NCI-H1694 (cell line): Measurements from ENCODE around the gene CNTN5.

ENCODE experiments used
- DNase-seq: peaks from one replicate; lab custom pipeline; 2025; lab: John Stamatoyannopoulos, UW

Gene CNTN5

DNA sequence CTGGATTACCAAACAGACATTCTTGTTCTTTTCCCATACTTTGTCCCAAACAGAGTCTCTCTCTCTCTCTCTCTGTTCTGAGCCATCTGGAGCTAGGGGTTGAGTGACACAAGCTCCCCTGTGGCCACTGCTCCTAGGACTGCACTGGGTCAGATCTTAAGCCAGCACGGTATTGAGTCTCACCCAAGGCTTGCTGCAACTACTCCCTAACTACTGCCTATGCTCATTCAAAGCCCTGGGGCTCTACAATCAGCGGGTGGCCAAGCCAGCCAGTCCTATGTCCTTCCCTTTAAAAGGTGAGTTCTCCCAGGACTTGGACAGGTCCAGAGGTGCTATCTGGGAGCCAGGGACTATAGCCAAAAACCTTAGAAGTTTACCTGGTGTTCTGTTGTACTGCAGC is 385.6 kb downstream of the CNTN5 start:
- DNase-seq, result no peak

DNA sequence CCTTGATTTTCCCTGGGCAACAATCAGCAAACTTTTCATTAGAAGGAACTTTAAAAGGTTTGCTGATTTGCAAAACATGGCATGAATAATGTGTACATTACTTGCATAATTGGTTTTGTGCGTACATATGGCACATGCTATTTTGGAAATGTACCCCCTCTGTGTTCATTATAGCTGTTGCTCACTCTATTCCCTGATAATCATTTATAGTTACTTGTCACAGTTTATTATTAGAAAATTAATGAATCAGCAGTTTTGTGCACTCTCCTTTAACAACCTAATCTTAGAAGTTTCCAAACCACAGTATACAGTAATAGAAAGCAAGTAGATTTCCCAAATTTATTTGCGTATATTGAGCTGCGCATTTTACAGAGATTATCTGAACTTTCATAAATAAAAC is 389.9 kb downstream of the CNTN5 start:
- DNase-seq, result no peak

DNA sequence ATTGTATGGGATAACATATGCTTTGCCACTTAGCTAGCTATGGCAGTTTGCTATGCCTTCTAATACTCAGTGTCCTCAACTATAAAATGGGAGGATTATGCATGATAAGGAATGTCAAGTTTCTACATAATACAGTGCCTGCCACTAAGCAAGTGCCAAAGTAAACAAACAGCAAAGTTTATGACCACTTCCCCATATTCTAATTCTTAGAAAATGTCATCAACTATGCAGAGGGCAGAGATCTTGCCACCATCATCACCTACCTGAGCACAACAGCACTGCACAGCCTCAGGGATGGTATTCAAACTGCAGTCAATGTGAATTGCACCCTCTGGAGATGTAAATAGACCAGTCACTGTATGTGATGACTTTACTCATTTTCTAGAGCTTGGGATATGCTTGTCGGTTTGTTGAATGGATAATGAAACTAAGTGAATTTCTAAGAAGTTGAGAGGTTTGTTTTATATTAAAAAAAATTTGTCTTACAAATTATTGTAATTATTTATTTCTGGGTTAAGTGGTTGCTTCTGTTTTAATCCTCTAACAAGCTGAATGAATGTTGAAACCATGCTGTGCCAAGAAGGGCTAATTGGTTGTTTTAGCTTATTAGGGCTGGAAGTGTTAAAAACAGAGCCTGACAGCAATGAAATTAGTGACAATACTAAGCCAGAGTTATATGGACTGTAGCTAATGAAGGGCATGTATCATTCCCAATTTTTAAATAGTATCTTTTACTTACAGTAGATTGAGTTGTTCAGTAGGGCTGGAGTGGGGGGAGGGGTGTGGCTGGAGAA is 398.4 kb downstream of the CNTN5 start:
- DNase-seq, result no peak

DNA sequence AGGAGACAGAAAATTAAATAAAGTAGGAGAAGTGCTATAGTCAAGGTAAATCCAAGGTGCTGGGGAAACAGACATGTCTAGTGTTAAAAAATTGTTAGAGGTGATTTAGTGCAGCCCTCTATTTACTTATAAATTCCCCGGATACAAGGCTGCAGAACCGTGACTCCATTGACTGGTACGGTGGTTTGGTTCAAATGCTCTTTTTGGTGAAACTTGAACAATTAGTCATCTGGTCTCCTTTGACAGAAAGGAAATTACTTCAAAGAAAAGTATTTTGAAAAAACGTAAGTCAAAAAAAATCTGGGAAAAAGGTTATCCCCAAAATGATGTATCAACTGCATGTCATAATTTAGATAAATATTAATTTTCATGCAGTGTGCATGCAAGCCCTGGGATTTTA is 399.2 kb downstream of the CNTN5 start:
- no peak for DNase-seq

DNA sequence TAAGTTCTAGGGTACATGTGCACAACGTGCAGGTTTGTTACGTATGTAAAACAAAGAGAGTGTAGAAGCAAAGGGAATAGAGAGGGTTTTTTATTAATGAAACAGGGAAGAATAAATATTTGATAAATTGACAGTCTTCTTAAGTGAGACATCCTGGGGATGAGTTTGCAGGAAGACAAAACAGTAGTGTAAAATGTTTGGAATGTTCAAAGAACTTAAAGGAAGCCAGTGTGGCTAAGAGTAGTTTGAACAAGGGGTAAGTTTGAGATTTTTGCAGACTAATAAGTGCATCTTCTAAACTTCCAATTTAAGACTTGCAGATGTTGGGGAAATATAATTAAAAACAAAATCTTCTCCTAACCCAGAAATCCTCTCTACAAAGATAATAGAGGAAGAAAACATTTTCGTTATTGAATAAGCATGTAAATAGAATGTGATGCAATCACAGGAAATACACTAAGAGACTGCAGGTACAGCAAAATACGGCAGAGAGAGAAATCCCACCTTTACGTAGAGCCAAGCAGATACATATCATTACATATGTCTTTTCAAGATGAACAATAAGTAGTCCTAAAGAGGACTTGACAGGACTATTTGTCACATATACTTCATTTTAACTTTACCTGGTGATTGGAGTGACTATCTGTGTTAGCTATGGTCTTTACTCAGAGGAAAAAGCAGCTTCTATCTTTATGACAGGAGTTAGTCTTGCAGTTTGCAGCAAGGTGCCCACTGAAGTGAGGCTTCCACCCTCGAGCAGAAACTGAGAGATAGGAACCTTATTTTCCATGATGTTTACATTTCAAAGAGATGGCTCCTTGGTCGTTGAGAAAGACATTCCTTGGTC is 402.1 kb downstream of the CNTN5 start:
- DNase-seq, result no peak

DNA sequence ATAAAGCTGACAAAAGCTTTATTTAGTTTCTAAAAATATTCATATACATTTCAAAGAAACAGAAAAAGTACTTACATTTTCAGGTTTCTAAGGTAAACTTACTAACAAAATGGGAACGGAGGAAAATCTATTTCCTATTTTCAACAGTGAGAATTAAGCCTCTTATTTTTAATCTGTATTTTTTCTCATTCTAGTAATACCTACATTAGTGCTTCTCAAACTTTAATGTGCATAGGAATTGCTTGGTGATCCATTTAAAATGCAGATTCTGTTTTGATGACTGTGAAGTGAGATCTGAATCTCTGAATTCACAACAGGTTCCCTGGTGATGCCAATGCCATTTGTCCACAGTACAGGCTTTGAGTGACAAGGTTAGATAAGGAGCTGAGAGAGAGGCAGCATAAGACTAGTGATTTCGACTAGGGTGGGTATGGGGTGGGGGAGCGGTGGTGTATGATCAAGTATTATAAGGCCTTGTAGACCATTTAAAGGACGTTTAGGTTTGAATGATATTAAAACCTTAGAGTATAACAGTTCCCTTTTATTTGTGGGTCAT is 402.8 kb downstream of the CNTN5 start:
- DNase-seq, result no peak

DNA sequence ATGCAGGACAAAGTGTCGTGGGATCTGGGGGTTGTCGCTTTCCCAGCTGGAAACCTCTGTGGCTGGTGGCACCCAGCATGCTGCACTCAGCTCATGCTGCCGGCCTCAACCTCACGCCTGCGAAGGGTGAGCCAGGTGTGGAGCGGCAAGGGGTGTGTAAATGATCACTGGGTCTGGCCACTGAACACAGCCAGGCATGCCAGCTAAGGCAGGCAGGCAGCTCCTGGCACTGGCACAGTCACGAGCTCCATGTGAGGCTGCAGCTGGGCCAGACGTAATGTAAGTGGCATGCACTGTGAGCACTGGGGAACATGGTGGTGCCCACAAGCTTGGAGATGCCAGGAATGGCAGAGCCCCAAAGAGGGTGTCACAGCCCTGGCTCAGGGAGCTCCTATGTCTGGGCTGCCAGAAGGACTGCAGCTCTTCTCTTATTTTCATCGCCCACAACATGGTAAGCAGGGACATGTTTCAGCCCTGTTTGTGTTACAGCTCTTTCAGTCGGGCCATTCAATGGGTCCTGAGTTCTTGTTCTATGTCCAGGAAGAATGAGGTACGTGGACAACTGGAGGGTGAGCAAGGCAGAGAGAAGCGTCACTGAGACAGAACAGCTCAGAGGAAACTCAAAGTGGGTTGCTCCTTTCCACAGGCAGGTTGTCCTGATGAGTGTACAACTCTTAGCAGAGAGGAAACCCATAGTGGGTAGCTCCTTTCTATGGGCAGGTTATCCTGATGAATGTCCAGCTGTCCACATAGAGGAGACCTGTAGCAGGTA is 403.8 kb downstream of the CNTN5 start:
- DNase-seq, result no peak

DNA sequence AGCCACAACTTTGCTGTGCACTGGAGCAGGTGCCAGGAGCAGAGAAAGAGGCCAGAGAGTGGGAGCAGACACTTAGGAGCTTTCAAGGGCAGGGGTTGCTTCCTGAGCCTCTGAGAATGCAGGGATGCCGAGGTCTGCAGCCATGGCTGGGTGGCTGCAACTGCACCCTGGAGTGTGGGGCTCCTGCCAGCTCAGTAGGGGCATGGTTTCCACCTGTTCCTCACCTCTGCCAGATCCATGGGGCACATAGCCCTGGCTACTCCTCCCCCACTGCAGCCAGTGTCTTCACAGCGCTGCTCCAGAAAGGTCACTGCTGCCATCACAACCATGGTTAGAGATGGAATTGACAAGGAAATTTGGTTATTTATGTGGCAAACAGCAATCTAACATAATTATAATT is 404.8 kb downstream of the CNTN5 start:
- DNase-seq, result no peak

DNA sequence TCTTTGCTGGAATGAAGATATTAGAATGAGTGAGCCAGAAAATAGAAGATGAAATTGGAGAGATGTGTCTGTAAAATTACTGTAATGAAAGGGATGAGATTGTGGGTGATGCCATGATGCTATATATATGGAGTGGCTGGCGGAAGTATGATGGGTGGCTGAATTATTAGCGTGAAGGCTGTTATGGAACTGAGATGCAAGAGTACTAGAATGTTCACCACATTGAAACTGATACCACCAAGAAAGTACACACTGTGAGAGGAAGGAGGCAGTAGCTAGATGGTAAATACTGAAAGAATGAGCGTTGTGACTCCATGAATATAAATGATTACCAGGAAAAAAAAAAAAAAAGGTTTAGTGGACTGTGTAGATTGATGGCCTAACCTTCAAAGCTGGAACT is 411.9 kb downstream of the CNTN5 start:
- no peak for DNase-seq

DNA sequence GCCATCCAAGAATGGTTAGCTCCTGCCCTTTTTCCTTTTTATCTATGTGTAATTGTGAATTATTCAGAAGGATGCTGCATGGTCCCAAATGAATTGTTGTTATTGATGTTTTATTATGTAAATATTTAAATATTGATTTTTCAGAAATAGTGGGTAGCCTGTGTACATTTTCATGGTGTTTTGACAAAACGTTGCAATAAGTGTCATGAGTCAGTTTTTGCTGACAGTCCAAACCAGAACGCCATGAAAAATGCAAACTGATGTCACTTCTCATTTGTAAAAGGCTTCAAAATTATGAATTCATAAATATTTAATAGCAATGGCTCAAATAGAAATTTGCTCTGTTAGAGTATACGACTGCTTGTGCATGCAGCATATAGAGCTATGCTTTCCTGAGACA is 422.5 kb downstream of the CNTN5 start:
- DNase-seq, result no peak

DNA sequence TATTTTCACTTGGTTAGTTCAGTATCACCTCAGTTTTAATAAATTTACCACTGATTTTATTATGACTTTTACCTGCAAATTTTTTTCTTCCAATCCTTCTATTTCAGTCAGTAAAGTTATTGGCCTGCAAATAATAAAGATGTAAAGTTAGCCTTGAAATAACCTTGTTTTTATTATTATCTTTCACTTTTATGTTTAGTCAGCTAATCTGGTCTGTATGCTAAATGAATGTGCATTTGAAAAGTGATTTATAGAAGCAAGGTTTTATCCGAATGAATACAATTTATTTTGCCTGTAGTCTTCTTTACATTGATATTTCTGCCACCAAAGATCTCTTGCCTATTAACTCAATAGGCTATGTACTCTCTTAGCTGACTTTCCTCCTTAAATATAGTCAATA is 425.7 kb downstream of the CNTN5 start:
- DNase-seq, result no peak

DNA sequence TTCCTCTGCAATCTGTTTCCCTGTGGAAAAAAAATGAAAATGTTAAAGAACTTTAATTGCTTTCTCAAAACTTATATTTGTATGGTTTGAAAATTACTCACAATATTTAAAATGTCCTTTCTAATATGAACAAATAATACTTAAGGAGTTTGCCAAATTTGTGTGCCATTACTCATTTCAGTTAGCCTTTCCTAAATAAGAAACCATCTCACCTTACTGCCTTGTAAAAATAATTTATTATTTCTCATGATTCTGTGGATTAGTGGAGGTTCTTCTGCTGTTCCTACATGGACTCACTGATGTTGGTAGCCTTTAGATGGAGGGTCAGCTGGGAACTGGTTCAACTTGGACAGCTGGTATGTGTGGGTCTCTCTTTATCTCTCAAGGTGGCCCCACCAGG is 428.6 kb downstream of the CNTN5 start:
- no peak for DNase-seq

DNA sequence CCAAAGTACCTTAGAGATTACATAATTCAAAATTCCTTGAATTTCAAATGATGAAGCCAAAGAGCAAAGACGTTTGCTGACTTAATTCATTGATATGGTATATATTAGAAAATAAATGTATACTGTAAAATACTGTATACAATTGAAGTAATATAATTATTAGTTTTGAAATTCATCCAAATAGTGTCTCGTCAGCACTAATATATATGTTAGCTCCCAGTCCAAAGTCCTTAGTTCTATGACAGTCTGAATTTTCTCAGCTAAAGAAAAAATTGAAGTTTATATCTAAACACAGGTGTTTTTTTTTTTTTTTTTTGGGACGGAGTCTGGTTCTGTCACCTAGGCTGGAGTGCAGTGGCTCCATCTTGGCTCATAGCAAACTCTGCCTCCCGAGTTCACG is 431.3 kb downstream of the CNTN5 start:
- no peak for DNase-seq

DNA sequence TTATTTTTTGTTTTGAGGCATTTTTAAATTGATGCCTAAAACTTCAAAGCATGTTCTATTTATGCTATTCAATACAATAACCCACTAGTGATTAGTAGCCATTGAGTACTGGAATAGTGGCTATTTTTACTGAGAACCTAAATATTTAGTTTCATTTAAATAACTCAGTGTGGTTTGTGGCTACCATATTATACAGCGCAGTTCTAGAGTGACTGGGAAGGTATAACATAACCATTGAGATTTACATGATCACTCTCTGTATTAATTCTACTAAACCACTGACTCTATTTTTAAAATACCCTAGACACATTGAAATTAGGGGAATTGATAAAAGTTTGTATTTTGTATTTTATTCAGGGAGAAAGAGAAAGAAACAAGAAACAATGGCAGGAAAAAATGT is 441.2 kb downstream of the CNTN5 start:
- DNase-seq, result no peak

DNA sequence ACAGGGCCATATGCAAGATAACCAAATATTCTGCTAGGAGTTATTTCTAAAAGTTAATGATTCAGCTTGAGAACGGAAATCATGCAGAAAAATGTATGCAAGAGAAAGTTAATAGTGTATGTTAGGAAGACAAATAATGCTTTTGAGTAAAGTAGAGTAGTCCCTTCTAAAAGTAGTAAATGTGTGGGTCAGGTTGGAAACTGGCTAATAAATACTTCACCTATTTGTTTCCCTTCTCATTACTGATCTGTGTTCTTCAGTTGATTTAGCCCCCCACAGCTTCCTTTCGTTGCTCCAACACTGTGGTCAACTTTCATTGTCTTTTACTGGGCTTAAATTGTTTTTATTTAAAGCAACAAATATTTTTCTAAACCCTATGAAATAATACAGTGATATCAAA is 444.2 kb downstream of the CNTN5 start:
- no peak for DNase-seq

DNA sequence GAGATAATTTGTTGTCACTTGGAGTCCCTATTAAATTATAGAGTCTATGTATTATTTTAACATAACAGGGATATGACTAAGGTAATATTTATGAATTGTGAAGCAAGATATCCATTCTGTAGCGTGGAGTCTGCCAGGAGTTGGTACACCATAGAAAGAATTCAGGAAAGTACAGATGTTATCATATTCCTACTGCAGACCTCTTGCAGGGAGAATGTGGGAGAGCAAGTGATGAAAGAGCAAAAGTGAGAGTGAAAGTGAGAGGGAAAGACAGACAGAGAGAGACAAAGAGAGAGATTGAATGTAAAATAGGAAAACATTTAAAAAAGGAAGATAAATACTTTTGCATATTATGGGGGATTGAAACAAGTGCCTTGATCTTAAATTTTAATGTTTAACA is 468.8 kb downstream of the CNTN5 start:
- no peak for DNase-seq

DNA sequence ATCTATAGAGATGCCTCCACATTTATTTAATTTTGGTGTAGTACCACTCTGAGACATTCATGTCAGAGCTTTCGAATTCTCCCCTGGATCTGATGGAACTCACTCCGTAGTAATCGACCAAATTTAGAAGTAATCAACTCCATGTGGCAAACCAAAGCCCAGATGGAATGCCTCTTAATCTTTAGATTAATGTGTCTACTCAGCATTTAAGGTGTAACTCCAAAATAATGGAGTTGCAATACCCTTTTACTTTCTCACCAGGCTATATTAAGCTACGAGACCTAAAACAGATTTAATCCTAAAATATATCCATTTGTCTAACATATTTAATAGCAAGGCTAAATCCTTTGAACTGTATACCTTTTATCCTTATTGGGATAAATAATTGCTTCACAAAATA is 473.3 kb downstream of the CNTN5 start:
- no peak for DNase-seq

DNA sequence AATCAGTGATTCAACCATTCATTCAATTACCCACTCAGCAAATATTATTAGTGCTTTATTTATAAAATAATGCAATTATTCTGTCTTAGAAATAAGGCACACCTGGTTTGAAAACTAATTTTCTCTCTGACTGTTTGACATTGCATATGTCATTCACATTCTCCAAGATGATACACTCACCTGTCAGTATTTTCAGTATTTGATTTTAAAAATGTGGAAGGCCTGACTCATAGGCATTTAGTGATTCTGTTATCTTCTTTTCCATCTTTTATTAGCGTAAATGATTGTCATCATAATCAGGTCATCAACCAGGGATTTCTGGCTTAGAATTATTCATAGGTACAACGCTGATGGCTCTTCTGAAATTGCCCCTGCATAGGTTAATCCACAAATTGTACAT is 480.9 kb downstream of the CNTN5 start:
- no peak for DNase-seq

DNA sequence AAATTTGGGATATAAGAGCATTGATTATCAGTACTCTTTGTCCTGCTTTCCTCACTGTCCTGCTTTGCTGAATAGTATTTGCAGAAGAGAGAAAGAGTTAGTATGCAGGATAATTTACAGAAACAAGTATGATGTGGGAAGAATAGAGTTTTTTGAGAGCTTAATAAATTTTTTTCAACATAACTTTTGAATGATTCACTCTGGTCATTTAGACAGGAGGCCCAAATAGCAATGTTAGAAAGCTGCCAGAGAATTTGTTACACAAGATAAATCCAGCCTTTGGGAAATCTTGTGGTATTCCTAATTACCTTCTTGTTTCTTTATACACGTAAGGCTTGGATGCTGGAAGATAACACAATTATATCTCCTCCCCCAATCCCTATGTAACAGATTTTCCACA is 484.6 kb downstream of the CNTN5 start:
- no peak for DNase-seq

DNA sequence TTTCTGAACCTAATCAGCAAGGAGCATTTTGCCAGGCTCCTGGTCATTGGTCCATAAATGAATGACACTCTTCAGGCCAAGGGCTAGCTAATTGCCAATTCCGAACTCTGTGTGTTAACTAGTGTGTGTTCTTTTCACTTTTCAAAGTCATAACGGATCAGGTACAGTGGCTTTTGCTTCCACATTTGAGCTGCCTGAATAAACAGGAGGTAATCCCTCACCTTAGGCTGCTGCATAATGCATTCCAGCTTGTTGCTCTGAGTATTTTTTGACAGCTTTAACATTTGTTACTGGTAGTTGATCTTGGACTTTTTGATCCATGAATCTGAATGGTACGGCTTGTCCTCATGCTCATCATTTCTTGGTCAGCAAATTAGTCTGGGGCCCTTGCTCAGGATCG is 485.1 kb downstream of the CNTN5 start:
- DNase-seq, result no peak

DNA sequence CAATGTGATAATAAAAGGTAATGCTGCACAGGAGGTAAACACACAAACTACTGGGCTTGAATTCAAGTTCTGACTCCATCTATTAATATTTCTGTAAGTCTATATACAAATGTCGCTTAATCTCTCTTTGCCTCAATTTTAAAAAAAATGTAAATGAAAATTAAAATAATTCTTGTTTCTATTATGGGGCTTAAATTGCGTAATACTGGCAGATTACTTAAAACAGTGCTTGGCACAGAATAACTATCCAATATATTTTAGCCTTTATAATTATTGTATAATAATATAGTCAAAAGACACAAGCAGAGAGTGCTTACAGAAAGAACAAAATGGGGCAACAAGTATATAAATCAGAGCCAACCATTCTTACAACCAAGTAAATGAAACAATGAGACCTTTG is 489.1 kb downstream of the CNTN5 start:
- DNase-seq, result no peak

DNA sequence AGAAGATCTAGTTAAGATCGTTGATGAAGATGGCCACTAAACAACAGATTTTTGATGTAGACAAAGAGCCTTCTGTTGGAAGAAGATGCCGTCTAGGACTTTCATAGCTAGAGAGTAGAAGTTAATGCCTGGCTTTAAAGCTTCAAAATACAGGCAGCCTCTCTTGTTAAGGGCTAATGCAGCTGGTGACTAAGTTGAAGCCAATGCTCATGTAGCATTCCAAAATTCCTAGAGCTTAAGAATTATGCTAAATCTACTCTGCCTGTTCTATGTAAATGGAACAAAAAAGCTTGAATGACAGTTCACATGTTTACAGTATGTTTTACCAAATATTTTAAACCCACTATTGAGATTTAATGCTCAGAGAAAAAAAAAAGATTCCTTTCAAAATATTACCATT is 492.6 kb downstream of the CNTN5 start:
- DNase-seq, result no peak

DNA sequence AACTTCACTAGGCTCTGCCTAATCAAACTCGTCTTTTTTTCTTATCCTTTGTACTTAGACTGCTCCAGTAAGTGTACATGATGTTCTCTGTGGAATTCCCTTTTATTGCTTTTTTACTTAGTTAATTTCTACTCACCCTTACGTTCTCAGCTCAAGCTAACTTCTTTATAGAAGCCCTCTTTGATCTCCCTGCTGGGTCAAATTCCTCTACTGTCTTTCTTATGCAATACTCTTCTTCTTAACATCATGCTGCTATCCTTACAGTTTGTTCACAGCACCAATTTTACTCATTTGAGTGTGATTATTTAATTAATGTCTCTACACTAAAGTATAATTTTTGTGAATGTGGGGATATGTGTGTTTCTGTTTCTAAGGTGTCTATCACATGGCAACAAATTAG is 498.3 kb downstream of the CNTN5 start:
- no peak for DNase-seq
